ENCODE measurements around the gene LENEP.

LENEP gene

GRCh38 chr1:154999571-155000410 lies 6.4 kb downstream of the LENEP start:
- peak; percentile 28 to 36 for DNase-seq

- DNase-seq, result no peak
Measured at GRCh38 chr1:155000411-155000725, 7.0 kb downstream of the LENEP start.

DNA sequence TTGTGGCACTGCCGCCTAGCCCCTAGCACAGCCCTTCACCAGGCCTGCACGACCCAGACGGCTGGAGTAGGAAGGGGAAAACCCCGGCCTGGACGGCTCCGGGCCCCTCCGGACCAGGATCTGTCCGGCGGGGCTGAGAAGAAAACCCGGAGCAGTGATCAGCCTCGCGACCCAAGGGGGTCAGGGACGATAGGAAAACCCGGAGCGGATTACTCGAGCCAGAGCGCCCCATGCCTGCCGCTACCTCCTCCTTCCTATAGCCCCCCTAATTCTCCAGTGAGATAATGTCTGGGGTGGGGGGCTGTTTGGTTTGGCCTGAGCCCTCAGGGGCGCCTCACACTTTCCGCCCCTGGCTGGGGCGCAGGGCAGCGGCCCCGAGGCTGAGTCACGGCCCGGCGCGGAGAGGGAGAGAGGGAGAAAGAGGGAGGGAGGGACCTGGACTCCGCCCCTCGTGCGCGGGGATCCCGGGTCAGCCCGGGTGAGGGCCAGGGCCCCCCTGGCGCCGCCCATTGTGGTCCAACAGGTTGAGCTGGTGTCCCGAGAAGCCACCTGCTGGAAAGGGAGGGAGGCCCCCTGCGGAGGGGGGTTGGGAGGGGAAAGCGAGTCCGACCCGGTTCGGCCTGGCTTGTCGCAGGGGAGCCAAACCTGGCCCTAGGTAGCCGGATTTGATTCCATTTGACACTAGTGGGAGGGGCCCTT lies 7.5 kb downstream of the LENEP start:
- DNase-seq, result peak; percentile 86 to 99

DNA sequence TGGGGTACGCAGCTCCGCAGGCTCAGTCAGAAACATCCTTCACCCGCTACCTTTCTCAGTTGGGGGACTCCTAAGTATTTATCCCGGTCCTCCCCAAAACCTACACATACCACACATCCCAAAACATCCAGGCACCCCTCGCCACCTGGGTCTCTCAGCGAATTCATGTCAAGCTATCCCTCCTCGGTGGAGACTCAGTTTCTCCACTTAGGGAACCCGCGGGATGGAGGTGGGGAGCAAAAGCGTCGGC lies 8.0 kb downstream of the LENEP start:
- DNase-seq, result no peak

DNA sequence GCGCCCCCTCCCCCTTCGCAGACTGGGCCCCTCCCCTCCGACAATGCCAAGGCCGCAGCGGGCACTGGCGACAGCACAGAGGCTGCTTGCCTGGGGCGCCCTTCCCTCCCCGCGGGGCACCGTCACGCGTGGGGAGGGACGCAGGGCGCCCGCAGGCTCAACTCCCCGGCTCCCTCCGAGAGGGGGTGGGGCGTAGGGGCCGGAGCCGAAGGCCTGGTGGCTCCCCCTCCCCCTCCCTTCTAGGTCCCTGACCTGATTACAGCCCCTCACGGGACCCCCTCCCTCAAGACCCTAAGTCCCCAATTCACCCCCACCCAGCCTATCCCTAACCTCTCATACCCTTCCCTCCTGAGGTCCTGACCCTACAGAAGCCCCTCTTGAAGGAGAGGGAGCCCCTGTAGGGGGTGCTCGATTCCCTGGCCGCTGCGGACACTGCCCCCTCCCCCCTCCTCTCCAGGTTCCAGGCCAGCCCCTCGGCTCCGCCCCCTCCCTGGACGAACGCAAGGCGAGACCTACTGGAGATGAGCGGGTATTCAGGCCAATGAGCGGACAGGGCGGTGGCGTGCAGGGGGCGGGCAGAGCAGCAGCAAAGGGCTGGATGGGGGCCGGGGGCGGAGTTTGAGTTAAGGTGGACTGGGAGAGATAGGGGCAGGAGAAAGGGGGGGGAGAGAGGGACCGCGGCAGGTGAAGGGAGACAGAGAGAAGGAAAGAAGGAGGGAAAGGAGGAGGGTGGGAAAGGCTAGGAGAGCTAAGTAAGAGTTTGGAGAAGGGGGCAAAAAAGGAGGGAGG lies 8.5 kb downstream of the LENEP start:
- peak; percentile 99 to 100 for DNase-seq

GRCh38 chr1:155002464-155003226 lies 9.3 kb downstream of the LENEP start, which contains the start of gene ZBTB7B:
Gene ZBTB7B (plus strand): TSS chr1:155002802. CDS start chr1:155014661, 11,859 bp downstream.
- DNase-seq, result peak in 1 of 2 experiments; percentile 89

DNA sequence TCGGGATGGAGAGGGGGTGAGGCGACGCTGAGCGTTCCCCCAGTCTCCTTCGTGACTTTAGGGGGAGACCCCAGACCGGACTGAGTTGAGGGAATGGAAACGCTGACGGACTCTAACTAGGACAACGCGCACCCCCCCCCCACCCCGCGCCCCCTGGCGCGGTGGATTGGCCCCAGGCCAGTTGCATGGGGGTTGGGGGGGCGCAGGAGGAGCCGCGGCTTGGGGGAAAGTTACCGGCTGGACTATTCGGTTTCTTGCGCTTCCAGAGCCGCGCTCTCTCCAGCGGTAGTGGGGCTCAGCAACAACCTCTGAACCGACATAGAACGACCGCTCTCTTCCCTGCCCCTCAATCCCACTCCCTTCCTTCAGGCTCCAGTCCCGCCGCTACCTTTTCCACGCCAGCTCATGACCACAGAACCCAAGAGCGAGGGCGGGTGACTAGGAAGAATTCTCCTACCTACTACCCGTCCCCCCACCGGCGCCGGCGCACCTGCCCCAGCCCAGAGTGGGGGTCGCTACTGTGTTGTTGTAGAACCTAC lies 9.9 kb downstream of the LENEP start:
- no peak for DNase-seq

GRCh38 chr1:155003766-155004351 lies 10.5 kb downstream of the LENEP start:
- no peak for DNase-seq

DNA sequence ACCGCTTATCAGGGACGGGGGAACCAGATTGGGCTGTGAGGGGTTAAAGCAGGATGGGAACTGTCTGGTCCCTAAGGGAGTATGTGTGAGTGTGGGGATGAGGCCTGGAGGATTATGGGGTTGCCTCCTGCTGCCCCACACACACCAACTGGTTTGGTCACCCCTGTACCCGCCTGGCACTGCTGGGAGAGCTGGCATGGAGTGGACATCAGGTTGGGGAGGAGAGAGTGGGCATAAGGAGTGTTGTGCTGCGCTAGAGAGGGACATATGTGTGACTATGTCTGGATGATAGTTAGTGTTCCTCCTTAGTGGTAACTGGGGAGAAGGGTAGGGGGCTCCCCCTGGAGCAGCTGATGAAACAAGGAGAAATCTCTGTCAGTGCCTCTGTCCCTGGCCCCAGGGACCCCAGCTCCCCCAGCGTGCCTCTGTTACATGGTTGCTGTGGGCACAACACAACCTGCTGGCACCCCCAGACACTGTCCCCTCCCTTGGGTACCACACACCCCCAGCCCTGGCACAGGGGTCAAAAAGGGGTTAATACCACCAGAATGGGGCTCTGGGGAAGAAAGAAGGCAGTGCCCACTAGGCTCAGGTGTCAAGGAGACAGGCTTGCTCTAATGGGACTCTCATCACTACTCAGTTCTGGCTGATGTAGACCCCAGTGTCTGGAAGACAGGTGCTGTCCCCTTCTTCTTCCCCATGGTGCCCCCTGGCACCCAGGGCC lies 11.1 kb downstream of the LENEP start:
- DNase-seq, result no peak

- no peak for DNase-seq
Measured at GRCh38 chr1:155005076-155006011, 12.0 kb downstream of the LENEP start.

GRCh38 chr1:155006601-155007101 lies 13.3 kb downstream of the LENEP start:
- no peak for DNase-seq

- DNase-seq, result no peak
Measured at GRCh38 chr1:155007251-155007828, 14.0 kb downstream of the LENEP start.

GRCh38 chr1:155008015-155008941 lies 14.9 kb downstream of the LENEP start:
- no peak for DNase-seq

DNA sequence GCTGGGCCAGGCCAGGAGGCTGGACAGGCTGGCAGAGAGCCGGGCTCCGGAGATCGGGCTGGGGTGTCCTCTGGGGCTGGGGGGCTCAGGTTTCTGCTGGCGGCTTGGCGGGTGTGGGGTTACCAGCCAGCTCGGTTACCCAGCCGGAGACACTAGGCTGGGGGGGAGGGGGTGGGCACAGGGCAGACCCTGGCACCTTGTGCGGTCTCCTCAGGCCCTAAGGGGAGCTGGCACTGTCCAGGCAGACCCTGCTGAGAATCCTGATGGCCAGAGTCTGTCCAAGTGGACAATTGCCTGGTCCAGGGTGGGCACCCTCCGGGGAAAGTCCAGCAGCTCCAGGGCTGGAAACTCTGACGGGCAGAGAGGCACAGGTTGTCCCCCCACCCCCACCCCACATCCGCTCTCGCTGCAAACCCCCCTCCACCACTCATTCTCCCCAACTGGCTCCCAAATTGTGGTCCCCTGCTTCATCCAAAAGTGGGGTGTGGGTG lies 15.9 kb downstream of the LENEP start:
- no peak for DNase-seq

- DNase-seq, result no peak
Measured at GRCh38 chr1:155009742-155010141, 16.4 kb downstream of the LENEP start.

- no peak for DNase-seq
Measured at GRCh38 chr1:155010211-155010918, 17.0 kb downstream of the LENEP start.

- no peak for DNase-seq
Measured at GRCh38 chr1:155011004-155011416, 17.6 kb downstream of the LENEP start.
